ENCODE measurements around the gene RELL1.

- TF ChIP-seq CTCF (IDR thresholded peaks at IDR 0.05; ENCODE audit: poor library complexity, severe bottlenecking): no peak
- no peak for TF ChIP-seq MXI1 (conservative IDR thresholded peaks at IDR 0.05; ENCODE audit: poor library complexity, severe bottlenecking)
- no peak for TF ChIP-seq EP300 (conservative IDR thresholded peaks at IDR 0.05; ENCODE audit: poor library complexity, severe bottlenecking)
- TF ChIP-seq POLR2AphosphoS5 (IDR thresholded peaks at IDR 0.05): no peak
- no peak for TF ChIP-seq EZH2 (IDR thresholded peaks at IDR 0.05; ENCODE audit: borderline replicate concordance, insufficient read depth, low read length, poor library complexity, severe bottlenecking)
- TF ChIP-seq RAD21 (conservative IDR thresholded peaks at IDR 0.05): no peak
- no peak for TF ChIP-seq TAF1 (IDR thresholded peaks at IDR 0.05; ENCODE audit: low read depth)
Observed at GRCh38 chr4:37628977-37629609, 57.1 kb downstream of the RELL1 start.

Measured in neural cell (in vitro differentiated cells).